Activated B cell treated with CpG ODN at 0.5 μM for 24 hours (primary cell): ENCODE measurements around the gene CCDC70. TPM values are rescaled to one million over a fixed set of nuclear protein-coding genes. Genes with fewer than 3 reads are reported as not detected.

ENCODE experiments used
- ATAC-seq: fragments of 200-7000 bp; cut with Tn5 transposase; one replicate; pipeline ENCODE4 v1.10.0; 2021; ENCODE audit warnings: low read depth, mild to moderate bottlenecking, moderate library complexity
- CTCF ChIA-PET: fragments of 350-600 bp; sonication (Branson Sonifier 250); formaldehyde crosslinking; loops from one replicate; lab custom pipeline; 2021; ENCODE audit warnings: antibody characterized with exemption; lab: Charles Lee
- POLR2A ChIA-PET: fragments of 350-600 bp; sonication (Branson Sonifier 250); formaldehyde crosslinking; loops from one replicate; lab custom pipeline; 2021; ENCODE audit warnings: antibody characterized with exemption; lab: Charles Lee
- DNase-seq: peaks from one replicate; pipeline ENCODE4 v3.0.0; 2022
- H3K27ac Mint-ChIP-seq: one replicate; pipeline ENCODE4 v1.8.0; 2020; ENCODE audit warnings: mixed read lengths
- H3K27me3 Mint-ChIP-seq: one replicate; pipeline ENCODE4 v1.8.0; 2021; ENCODE audit warnings: mixed read lengths
- H3K36me3 Mint-ChIP-seq: one replicate; pipeline ENCODE4 v1.8.0; 2021; ENCODE audit warnings: low read depth, mixed read lengths
- H3K4me1 Mint-ChIP-seq: one replicate; pipeline ENCODE4 v1.8.0; 2021; ENCODE audit warnings: mixed read lengths
- H3K4me3 Mint-ChIP-seq: one replicate; pipeline ENCODE4 v1.8.0; 2020; ENCODE audit warnings: mild to moderate bottlenecking, mixed read lengths
- H3K9me3 Mint-ChIP-seq: one replicate; pipeline ENCODE4 v1.8.0; 2020; ENCODE audit warnings: mixed read lengths
- CTCF ChIP-seq: fragments of 200-600 bp; IDR thresholded peaks from one replicate; pipeline ENCODE4 v1.8.0; 2022; ENCODE audit warnings: antibody characterized with exemption, mild to moderate bottlenecking
- intact Hi-C: fragments of 100-400 bp; cut with micrococcal nuclease; formaldehyde crosslinking; loops from one replicate; pipeline ENCODE4 v1.15.1; 2024
- total RNA-seq: library from RNA; stranded (reverse); gene quantifications from 2 replicates; pipeline ENCODE4 v1.2.3, GENCODE V29; 2022

The CCDC70 gene
- total RNA-seq, 1 donor from 2014 or later = not detected

- Mint-ChIP-seq H3K4me3 (no peak overlapping the region), H3K4me1 (no peaks in the 10 kb centered on the region)
- no peak for TF ChIP-seq CTCF
Observed at GRCh38 chr13:51856027-51856736, 5.6 kb upstream of the CCDC70 start.

GRCh38 chr13:51856998-51857397, 4.8 kb upstream of the CCDC70 start:
- no peak for DNase-seq
- no peak overlapping the region for H3K27ac Mint-ChIP-seq
- ChIA-PET CTCF (no interaction called here), POLR2A (no interaction called here)
- H3K9me3 Mint-ChIP-seq = no peaks in the 10 kb centered on the region
- H3K27me3 Mint-ChIP-seq = peaks cover 15% of the 10 kb centered on the region
- H3K4me1 Mint-ChIP-seq = no peaks in the 10 kb centered on the region
- no peak overlapping the region for H3K4me3 Mint-ChIP-seq
- no peak for TF ChIP-seq CTCF
- H3K36me3 Mint-ChIP-seq = no peaks in the 10 kb centered on the region
- ATAC-seq = no peak
- intact Hi-C loops = no loop called here

More at GRCh38 chr13:51856027-51856736, 5.6 kb upstream of the CCDC70 start:
- intact Hi-C loops = no loop called here
- ATAC-seq = no peak
- no peaks in the 10 kb centered on the region for H3K9me3 Mint-ChIP-seq
- peaks cover 17% of the 10 kb centered on the region for H3K27me3 Mint-ChIP-seq
- ChIA-PET POLR2A (no interaction called here), CTCF (no interaction called here)
- H3K27ac Mint-ChIP-seq = no peak overlapping the region
- H3K36me3 Mint-ChIP-seq = no peaks in the 10 kb centered on the region
- no peak for DNase-seq

GRCh38 chr13:51858433-51859247, 3.1 kb upstream of the CCDC70 start:
- ChIA-PET CTCF (no interaction called here), POLR2A (no interaction called here)
- intact Hi-C loops = no loop called here
- ATAC-seq (no peak), DNase-seq (no peak)
- no peaks in the 10 kb centered on the region for H3K9me3 Mint-ChIP-seq
- H3K4me1 Mint-ChIP-seq = no peaks in the 10 kb centered on the region
- no peaks in the 10 kb centered on the region for H3K36me3 Mint-ChIP-seq
- H3K27ac Mint-ChIP-seq = no peak overlapping the region
- H3K4me3 Mint-ChIP-seq = no peak overlapping the region
- H3K27me3 Mint-ChIP-seq = peaks cover 12% of the 10 kb centered on the region
- no peak for TF ChIP-seq CTCF

- Mint-ChIP-seq H3K4me1 (no peaks in the 10 kb centered on the region), H3K9me3 (no peaks in the 10 kb centered on the region), H3K27ac (no peak overlapping the region), H3K36me3 (no peaks in the 10 kb centered on the region), H3K4me3 (no peak overlapping the region), H3K27me3 (peaks cover 1% of the 10 kb centered on the region)
- DNase-seq = no peak
- ChIA-PET CTCF (no interaction called here), POLR2A (no interaction called here)
- intact Hi-C loops = no loop called here
- no peak for ATAC-seq
- no peak for TF ChIP-seq CTCF
Observed at GRCh38 chr13:51862957-51863356, 1.2 kb downstream of the CCDC70 start.

GRCh38 chr13:51865838-51866237, 4.1 kb downstream of the CCDC70 start:
- Mint-ChIP-seq H3K36me3 (no peaks in the 10 kb centered on the region), H3K27me3 (peaks cover 3% of the 10 kb centered on the region), H3K27ac (no peak overlapping the region), H3K4me3 (no peak overlapping the region), H3K4me1 (no peaks in the 10 kb centered on the region), H3K9me3 (no peaks in the 10 kb centered on the region)
- ATAC-seq (no peak), DNase-seq (no peak)
- ChIA-PET CTCF (no interaction called here), POLR2A (no interaction called here)
- no peak for TF ChIP-seq CTCF
- intact Hi-C loops = no loop called here
